ENCODE data around the gene BNC2.

The BNC2 gene

GRCh38 chr9:16613051-16613450 lies 257.4 kb downstream of the BNC2 start (continued):
- TF ChIP-seq, protein P1, sequence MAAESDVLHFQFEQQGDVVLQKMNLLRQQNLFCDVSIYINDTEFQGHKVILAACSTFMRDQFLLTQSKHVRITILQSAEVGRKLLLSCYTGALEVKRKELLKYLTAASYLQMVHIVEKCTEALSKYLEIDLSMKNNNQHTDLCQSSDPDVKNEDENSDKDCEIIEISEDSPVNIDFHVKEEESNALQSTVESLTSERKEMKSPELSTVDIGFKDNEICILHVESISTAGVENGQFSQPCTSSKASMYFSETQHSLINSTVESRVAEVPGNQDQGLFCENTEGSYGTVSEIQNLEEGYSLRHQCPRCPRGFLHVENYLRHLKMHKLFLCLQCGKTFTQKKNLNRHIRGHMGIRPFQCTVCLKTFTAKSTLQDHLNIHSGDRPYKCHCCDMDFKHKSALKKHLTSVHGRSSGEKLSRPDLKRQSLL (tag by site-specific recombination; IDR thresholded peaks at IDR 0.05) = no peak
- TF ChIP-seq, protein P2, sequence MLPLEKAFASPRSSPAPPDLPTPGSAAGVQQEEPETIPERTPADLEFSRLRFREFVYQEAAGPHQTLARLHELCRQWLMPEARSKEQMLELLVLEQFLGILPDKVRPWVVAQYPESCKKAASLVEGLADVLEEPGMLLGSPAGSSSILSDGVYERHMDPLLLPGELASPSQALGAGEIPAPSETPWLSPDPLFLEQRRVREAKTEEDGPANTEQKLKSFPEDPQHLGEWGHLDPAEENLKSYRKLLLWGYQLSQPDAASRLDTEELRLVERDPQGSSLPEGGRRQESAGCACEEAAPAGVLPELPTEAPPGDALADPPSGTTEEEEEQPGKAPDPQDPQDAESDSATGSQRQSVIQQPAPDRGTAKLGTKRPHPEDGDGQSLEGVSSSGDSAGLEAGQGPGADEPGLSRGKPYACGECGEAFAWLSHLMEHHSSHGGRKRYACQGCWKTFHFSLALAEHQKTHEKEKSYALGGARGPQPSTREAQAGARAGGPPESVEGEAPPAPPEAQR (tag by site-specific recombination; IDR thresholded peaks at IDR 0.05) = no peak
- TF ChIP-seq, protein P3, sequence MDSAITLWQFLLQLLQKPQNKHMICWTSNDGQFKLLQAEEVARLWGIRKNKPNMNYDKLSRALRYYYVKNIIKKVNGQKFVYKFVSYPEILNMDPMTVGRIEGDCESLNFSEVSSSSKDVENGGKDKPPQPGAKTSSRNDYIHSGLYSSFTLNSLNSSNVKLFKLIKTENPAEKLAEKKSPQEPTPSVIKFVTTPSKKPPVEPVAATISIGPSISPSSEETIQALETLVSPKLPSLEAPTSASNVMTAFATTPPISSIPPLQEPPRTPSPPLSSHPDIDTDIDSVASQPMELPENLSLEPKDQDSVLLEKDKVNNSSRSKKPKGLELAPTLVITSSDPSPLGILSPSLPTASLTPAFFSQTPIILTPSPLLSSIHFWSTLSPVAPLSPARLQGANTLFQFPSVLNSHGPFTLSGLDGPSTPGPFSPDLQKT (IDR thresholded peaks at IDR 0.05; ENCODE audit: borderline replicate concordance, low read depth, low read length) = no peak

- CTCF ChIA-PET = interaction anchor here (0.6 kb wide), 1 partner anchor 47 kb away, joined by 3 read pairs; no protein-coding TSS in a partner anchor
- H3K27ac ChIP-seq (ENCODE audit: extremely low read depth, low read depth, low read length) = no peak overlapping the region
- TF ChIP-seq HOXA7 (CRISPR knock-in tag; IDR thresholded peaks at IDR 0.05; ENCODE audit: borderline replicate concordance) (no peak), ZNF621 (tag by site-specific recombination; IDR thresholded peaks at IDR 0.05) (no peak), ZNF423 (tag by site-specific recombination; IDR thresholded peaks at IDR 0.05) (no peak), KLF16 (tag by site-specific recombination; IDR thresholded peaks at IDR 0.05) (no peak), ZBTB48 (tag by site-specific recombination; IDR thresholded peaks at IDR 0.05) (no peak), SALL2 (tag by site-specific recombination; IDR thresholded peaks at IDR 0.05; ENCODE audit: borderline replicate concordance) (no peak), ZSCAN23 (tag by site-specific recombination; IDR thresholded peaks at IDR 0.05) (no peak), KLF8 (tag by site-specific recombination; IDR thresholded peaks at IDR 0.05) (no peak), ZNF623 (tag by site-specific recombination; IDR thresholded peaks at IDR 0.05) (no peak), ZNF561 (tag by site-specific recombination; IDR thresholded peaks at IDR 0.05; ENCODE audit: borderline replicate concordance) (no peak), SP3 (tag by site-specific recombination; IDR thresholded peaks at IDR 0.05) (no peak)
- TF ChIP-seq, protein P4, sequence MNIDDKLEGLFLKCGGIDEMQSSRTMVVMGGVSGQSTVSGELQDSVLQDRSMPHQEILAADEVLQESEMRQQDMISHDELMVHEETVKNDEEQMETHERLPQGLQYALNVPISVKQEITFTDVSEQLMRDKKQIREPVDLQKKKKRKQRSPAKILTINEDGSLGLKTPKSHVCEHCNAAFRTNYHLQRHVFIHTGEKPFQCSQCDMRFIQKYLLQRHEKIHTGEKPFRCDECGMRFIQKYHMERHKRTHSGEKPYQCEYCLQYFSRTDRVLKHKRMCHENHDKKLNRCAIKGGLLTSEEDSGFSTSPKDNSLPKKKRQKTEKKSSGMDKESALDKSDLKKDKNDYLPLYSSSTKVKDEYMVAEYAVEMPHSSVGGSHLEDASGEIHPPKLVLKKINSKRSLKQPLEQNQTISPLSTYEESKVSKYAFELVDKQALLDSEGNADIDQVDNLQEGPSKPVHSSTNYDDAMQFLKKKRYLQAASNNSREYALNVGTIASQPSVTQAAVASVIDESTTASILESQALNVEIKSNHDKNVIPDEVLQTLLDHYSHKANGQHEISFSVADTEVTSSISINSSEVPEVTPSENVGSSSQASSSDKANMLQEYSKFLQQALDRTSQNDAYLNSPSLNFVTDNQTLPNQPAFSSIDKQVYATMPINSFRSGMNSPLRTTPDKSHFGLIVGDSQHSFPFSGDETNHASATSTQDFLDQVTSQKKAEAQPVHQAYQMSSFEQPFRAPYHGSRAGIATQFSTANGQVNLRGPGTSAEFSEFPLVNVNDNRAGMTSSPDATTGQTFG (tag by site-specific recombination; IDR thresholded peaks at IDR 0.05; ENCODE audit: borderline replicate concordance) = no peak
These were observed 257.8 kb downstream of the BNC2 start for GRCh38 chr9:16612627-16613026.

DNA sequence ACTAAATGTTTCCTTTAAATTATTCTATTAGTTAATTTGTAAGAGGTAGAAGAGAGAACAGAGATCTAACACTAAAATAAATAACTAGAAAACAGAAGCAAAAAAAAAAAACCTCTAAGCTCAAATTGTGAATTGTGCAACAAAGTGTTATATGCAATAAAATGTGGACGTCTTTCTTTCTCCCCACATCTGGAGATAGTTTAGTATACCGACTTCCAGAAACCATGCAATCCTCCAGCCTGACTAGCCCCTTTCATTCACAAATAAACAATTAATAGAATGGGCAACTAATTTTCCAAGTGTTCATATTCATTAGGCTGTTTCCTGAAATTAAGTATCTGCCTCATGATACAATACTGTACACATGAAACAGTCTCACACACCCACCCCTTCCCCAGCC lies 258.5 kb downstream of the BNC2 start:
- Histone ChIP-seq H3K36me3 (ENCODE audit: control insufficient read depth in 2 of 2, insufficient read depth in 1 of 2, low read length in 2 of 2) (no peaks in the 10 kb centered on the region), H3K4me3 (ENCODE audit: low read depth, low read length) (no peak overlapping the region), H3K9me3 (ENCODE audit: control insufficient read depth, insufficient read depth, low read depth, low read length) (no peaks in the 10 kb centered on the region), H3K27ac (ENCODE audit: extremely low read depth, low read depth, low read length) (no peak overlapping the region), H3K4me1 (ENCODE audit: control insufficient read depth, insufficient read depth, low read length) (no peaks in the 10 kb centered on the region; the same call in 1 of the 2 replicates)
- ChIA-PET CTCF (interaction anchor here (0.7 to 1.6 kb wide), 3 partner anchors 14 to 541 kb away, joined by 3 to 4 read pairs (median 4); no protein-coding TSS in a partner anchor), POLR2A (no interaction called here)
- TF ChIP-seq SETDB1 (IDR thresholded peaks at IDR 0.05; ENCODE audit: insufficient read length, low read length) (no peak), ZBTB1 (tag by site-specific recombination; IDR thresholded peaks at IDR 0.05) (no peak), ZNF510 (tag by site-specific recombination; IDR thresholded peaks at IDR 0.05; ENCODE audit: insufficient replicate concordance) (no peak), TCF7L2 (IDR thresholded peaks at IDR 0.05; ENCODE audit: borderline replicate concordance, low read depth, low read length) (no peak)

More at GRCh38 chr9:16612627-16613026, 257.8 kb downstream of the BNC2 start:
- no peaks in the 10 kb centered on the region for H3K36me3 ChIP-seq (ENCODE audit: control insufficient read depth in 2 of 2, insufficient read depth in 1 of 2, low read length in 2 of 2)
- no peaks in the 10 kb centered on the region; the same call in 1 of the 2 replicates for H3K4me1 ChIP-seq (ENCODE audit: control insufficient read depth, insufficient read depth, low read length)
- POLR2A ChIA-PET = interaction anchor here (1.0 kb wide), 1 partner anchor 92 kb away, joined by 3 read pairs; no protein-coding TSS in a partner anchor
- H3K4me3 ChIP-seq (ENCODE audit: low read depth, low read length) = no peak overlapping the region
- H3K9me3 ChIP-seq (ENCODE audit: control insufficient read depth, insufficient read depth, low read depth, low read length) = no peaks in the 10 kb centered on the region

Measured in HEK293 (cell line).